Measurements from ENCODE around the gene MS4A15.
A peak's percentile ranks its signal among the peaks of the same experiment; 100 is the strongest.

MS4A15 gene

GRCh38 chr11:60777572-60777971 lies 20.9 kb downstream of the MS4A15 start:
- DNase-seq (ENCODE audit: low spot score) = peak; percentile 71

GRCh38 chr11:60780065-60780464 lies 23.4 kb downstream of the MS4A15 start:
- no peak for DNase-seq (ENCODE audit: low spot score)

GRCh38 chr11:60780774-60781173 lies 24.1 kb downstream of the MS4A15 start:
- no peak for DNase-seq (ENCODE audit: low spot score)

- no peak for DNase-seq (ENCODE audit: low spot score)
Observed at GRCh38 chr11:60781286-60781980, 24.8 kb downstream of the MS4A15 start.

GRCh38 chr11:60781981-60782316 lies 25.3 kb downstream of the MS4A15 start:
- DNase-seq (ENCODE audit: low spot score) = no peak

- DNase-seq (ENCODE audit: low spot score) = no peak
Observed at GRCh38 chr11:60782393-60783140, 25.9 kb downstream of the MS4A15 start.

- no peak for DNase-seq (ENCODE audit: low spot score)
Observed at GRCh38 chr11:60783141-60783484, 26.4 kb downstream of the MS4A15 start.

GRCh38 chr11:60783911-60784310 lies 27.2 kb downstream of the MS4A15 start:
- no peak for DNase-seq (ENCODE audit: low spot score)

GRCh38 chr11:60785136-60785535 lies 28.5 kb downstream of the MS4A15 start, which contains the start of gene MS4A10:
TSS of gene MS4A10 (plus strand) at chr11:60785333. CDS start at chr11:60790336, 5,003 bp downstream.
- DNase-seq (ENCODE audit: low spot score) = no peak

GRCh38 chr11:60785806-60786361 lies 29.2 kb downstream of the MS4A15 start:
- no peak for DNase-seq (ENCODE audit: low spot score)

- peak; percentile 24 for DNase-seq (ENCODE audit: low spot score)
Observed at GRCh38 chr11:60786811-60787567, 30.3 kb downstream of the MS4A15 start.

- DNase-seq (ENCODE audit: low spot score) = no peak
Observed at GRCh38 chr11:60788401-60789125, 31.9 kb downstream of the MS4A15 start.

- DNase-seq (ENCODE audit: low spot score) = no peak
Observed at GRCh38 chr11:60790726-60791125, 34.1 kb downstream of the MS4A15 start.

- no peak for DNase-seq (ENCODE audit: low spot score)
Observed at GRCh38 chr11:60791153-60791933, 34.7 kb downstream of the MS4A15 start.

- no peak for DNase-seq (ENCODE audit: low spot score)
Observed at GRCh38 chr11:60792521-60792920, 35.9 kb downstream of the MS4A15 start.

GRCh38 chr11:60795291-60795690 lies 38.6 kb downstream of the MS4A15 start:
- DNase-seq (ENCODE audit: low spot score) = no peak

GRCh38 chr11:60797846-60798630 lies 41.4 kb downstream of the MS4A15 start:
- no peak for DNase-seq (ENCODE audit: low spot score)

- DNase-seq (ENCODE audit: low spot score) = no peak
Observed at GRCh38 chr11:60798631-60799030, 42.0 kb downstream of the MS4A15 start.

GRCh38 chr11:60801194-60801593 lies 44.5 kb downstream of the MS4A15 start:
- no peak for DNase-seq (ENCODE audit: low spot score)

- DNase-seq (ENCODE audit: low spot score) = no peak
Observed at GRCh38 chr11:60803273-60803936, 46.7 kb downstream of the MS4A15 start.

Measured in RKO (cell line).